ENCODE measurements around the gene SUN1.
A peak's percentile ranks its signal among the peaks of the same experiment; 100 is the strongest.

Gene SUN1

GRCh38 chr7:909358-910329, 77.4 kb downstream of the SUN1 start:
- no peak for DNase-seq

DNA sequence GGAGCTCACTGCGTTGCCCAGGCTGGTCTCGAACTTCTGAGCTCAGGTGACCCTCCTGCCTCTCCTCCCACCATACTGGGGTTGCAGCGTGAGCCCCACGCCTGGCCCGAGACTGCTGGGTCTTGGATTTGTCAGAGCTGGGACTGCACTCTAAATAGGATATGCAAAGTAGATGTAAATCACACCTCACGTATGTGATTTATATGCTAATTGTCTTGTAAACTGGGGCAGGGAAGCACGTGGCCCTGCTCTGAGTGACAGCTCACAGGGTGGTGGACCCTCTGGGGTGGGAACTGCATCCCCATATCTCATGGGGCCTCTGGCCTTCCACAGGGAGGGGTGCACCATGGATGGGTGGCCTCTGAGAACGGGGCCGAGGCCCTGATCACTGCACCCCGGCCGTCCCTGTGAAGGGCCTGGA, 78.2 kb downstream of the SUN1 start:
- DNase-seq: no peak

- no peak for DNase-seq
Measured at GRCh38 chr7:910931-911431, 78.7 kb downstream of the SUN1 start.

DNA sequence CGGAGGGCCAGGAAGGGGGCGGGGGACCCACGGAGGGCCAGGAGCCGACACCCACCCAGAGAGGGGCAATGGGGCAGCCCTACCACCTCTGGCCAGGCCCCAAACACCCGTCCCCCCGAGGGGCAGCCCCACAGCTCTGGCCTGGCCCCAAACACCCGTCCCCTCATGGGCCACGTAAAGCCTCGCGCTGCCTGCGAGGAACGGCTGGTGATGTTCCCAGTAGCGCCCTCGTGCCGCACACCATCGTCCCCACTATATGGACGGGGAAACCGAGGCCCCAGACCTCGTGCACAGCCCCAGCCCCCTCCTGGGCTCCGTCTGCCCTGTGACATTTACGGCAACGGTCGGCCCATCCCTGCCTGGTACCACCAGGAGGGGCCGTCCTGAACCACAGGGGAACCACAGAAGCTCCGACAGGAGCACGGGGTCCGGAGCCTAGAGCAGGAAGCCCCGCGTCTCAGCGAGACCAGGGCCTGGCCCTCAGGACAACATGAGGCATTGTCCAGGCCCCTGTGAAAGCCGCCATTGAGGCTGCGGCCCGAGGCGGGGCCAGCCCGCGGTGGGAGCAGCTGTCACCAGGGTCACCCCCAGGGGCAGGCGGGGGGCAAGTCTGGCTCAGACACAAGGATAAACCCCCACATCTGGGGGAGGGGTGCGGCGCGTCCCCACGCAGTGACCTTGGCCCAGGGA, 79.7 kb downstream of the SUN1 start:
- DNase-seq: no peak

GRCh38 chr7:913736-914520, 81.7 kb downstream of the SUN1 start:
- no peak for DNase-seq

GRCh38 chr7:914521-915194, 82.4 kb downstream of the SUN1 start:
- DNase-seq: no peak

DNA sequence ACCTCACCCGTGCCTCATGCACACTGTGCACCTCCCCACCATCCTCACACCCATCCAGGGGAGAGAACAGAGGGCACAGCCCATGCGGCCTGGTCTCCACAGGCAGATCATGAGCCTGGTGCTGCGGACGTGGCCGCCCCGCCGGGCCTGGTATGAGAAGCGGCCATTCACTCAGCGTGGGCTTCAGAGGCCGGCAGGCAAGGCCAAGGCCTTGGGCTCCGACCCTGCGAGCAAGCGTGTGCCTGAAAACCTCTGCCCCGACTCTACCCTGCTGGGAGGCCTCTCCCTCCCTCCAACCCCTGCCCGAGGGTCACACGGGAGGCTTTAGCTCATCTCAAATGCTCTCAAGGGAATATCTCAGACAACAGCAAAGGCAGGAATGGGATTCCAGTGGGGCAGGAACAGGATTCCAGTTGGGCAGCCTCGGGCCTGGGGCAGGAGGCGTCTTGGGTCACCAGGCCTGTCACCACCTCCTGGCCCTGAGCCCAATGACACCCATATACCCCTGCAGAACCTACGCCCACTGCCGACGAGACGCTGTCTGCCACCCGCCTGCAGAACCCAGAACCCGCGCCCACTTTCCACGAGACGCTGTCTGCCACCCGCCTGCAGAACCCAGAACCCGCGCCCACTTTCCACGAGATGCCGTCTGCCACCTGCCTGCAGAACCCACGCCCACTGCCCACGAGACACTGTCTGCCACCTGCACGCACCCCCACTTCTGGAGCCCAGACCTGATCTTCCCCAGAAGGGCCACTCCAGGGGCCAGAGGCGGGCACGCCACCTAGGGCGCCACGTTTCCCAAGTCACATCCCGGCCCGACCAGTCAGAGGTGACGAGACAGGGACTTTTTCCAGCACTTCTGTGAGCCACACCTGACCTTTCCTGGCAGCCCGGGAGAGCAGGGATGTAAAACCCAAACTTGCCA, 83.3 kb downstream of the SUN1 start:
- DNase-seq: no peak

GRCh38 chr7:916291-916941, 84.1 kb downstream of the SUN1 start:
- no peak for DNase-seq

DNA sequence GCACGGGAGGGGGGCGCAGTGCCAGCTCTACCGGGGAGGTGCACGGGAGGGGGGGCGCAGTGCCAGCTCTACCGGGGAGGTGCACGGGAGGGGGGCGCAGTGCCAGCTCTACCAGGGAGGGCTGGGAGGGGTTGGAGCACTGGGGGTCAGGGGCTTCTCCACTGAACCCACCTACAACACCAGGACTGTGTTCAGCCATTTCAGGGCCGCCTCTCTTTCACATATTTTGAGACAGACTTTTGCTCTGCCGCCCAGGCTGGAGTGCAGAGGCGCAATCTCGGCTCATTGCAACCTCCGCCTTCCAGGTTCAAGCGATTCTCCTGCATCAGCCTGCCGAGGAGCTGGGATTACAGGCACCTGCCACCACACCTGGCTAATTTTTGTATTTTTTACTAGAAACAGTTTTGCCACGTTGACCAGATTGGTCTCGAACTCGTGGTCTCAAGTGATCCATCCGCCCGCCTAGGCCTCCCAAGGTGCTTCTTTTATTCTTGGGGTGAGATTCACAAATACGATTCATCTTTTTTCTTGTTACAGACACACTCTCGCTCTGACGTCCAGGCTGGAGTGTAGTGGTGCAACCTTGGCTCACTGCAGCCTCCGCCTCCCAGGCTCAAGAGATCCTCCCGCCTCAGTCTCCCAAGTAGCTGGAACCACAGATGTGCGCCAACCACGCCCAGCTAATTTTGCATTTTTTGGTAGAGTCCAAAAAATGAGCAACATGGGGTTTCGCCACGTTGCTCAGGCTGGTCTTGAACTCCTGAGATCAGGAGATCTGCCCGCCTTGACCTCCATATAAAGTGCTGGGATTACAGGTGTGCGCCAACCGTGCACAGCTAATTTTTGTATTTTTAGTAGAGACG, 85.2 kb downstream of the SUN1 start:
- DNase-seq: no peak

DNA sequence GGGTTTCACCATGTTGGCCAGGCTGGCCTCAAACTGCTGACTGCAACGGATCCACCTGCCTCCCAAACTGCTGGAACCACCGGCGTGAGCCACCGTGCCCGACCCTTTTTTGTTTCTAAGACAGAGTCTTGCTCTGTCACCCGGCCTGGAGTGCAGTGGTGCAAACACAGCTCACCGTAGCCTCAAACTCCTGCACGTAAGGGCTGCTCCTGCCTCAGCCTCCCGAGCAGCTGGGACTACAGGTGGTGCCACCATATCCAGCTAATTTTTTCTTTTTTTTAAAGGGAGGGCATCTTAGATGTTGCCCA, 85.8 kb downstream of the SUN1 start:
- peak; percentile 2 for DNase-seq

DNA sequence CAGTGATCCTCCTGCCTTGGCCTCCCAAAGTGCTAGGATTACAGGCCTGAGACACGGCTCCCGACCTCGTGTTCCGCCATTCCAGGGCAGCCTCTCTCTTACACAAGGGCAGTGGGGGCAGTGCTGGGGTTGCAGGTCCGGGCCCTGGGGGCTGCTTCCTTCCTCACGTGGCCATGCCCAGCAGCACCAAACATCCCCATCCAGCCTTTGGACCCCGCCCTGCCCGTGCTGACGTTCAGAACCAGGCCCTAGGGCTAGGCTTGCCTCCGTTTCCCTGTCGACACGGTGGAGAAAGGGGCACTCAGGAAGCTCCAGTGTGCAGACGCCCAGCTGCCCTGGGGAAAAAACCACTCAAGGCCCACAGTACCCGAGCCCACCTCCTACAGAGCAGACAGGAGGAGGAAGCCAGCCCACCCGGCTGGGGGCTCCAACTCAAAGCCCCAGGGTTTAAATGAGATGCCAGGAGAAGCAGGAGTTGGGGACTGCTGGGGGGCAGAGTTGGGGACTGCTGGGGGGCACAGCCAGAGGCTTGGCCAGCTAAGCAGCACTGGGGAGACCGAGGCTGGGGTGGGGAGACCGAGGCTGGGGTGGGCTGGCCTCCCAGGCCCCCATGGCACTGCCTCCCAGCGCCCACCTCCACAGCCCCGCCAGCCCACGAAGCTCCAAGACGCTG, 86.3 kb downstream of the SUN1 start:
- DNase-seq: peak; percentile 10

- no peak for DNase-seq
Measured at GRCh38 chr7:919114-919442, 86.8 kb downstream of the SUN1 start.

- peak; percentile 7 for DNase-seq
Measured at GRCh38 chr7:919924-920341, 87.7 kb downstream of the SUN1 start.

- peak; percentile 23 for DNase-seq
Measured at GRCh38 chr7:920351-921070, 88.2 kb downstream of the SUN1 start.

DNA sequence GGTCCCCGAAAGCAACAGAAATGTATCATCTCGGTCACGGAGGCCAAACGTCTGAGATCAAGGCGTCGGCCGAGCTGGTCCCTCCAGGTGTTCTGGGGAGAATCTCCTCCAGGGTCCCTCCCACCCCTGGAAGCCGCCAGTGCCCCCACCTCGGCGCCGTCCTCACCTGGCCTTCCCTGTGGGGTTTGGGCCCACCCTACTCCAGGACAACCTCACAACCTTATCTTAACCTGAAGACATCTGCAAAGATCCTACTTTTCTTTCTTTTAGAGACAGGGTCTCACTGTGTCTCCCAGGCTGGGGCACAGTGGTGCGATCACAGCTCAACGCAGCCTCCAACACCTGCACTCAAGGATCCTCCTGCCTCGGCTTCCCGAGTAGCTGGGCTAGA, 88.8 kb downstream of the SUN1 start:
- DNase-seq: no peak

GRCh38 chr7:921581-922333, 89.5 kb downstream of the SUN1 start:
- peak; percentile 15 for DNase-seq

GRCh38 chr7:922334-923107, 90.2 kb downstream of the SUN1 start:
- peak; percentile 25 for DNase-seq
